Prostate gland (tissue), 2 donors: ENCODE data around the gene HNF4A.

Experiments
- CTCF ChIP-seq, 4 experiments: fragments of 200-600 bp in 2 of 4; fragments of 450-650 bp in 2 of 4; sonication (generic) in 2 of 4; IDR thresholded peaks; 1 replicate in 3 of 4; 2 replicates in 1 of 4; pipeline ENCODE4 v1.5.1; 2016 to 2019; ENCODE audit warnings: antibody characterized with exemption in 4 of 4, mild to moderate bottlenecking in 2 of 4, moderate library complexity in 2 of 4
- POLR2A ChIP-seq: fragments of 450-650 bp; IDR thresholded peaks from one replicate; pipeline ENCODE4 v1.6.1; 2016; ENCODE audit warnings: antibody characterized with exemption, mild to moderate bottlenecking

GRCh38 chr20:44464514-44464913 lies 109.0 kb downstream of the HNF4A start:
- no peak for TF ChIP-seq CTCF (IDR thresholded peaks at IDR 0.05)
- TF ChIP-seq POLR2A = no peak
